ENCODE results near the gene CDC45.

The CDC45 gene

DNA sequence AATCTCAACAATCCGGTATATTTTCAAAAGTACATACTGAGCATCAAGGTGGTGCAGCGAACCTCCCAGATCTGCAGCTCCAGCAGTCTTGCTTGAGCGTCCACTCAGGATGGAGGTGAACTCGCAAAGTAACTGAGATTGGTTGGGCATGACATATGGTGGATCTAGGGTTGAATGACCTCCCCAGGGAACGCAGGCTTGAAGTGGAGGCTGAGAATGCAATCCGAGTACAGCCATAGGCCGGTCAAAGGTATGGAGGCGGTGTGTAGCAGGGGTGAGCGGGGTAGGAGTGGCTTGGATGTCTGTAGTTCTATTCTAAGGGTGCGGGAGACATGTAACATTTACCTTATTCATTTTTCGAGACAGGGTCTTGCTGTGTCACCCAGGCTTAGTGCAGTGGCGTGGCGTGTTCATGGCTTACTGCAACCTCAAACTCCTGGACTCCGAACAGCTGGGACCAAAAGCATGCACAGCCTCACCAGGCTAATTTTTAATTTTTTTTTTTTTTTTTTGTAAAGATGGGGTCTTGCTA lies 31.6 kb upstream of the CDC45 start:
- peak; percentile 44 for DNase-seq

DNA sequence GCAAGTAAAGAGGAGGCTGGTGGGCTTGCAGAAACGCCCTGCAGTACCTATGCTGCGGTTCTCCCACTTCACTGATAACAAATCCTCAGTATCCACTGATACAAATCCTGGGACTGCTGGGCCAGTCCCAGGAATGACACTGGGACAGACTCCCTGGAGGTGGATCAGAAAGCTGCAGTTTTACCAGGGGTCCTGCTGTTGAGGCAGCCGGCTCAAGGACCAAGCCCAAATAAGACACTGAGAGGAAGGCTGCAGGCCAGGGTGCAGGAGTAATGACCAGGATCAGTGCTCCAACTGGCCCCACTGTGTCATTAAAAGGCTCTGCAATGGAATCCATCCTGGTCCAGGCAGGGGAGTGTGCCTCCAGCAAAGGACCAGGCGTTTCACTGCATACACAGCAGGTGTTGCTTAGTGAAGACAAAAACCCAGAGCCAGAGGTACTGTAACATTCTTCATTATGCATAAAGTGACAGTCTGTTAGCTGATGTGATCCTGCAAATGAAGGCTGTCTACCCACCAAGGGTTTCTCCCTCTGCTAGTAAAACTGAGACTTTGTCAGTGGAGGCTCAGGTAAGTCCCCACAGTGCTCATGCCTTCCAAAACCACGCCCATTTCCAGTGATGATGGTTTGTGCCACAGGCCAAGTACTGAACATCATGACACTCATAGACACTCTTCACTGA lies 30.8 kb upstream of the CDC45 start:
- no peak for DNase-seq

DNA sequence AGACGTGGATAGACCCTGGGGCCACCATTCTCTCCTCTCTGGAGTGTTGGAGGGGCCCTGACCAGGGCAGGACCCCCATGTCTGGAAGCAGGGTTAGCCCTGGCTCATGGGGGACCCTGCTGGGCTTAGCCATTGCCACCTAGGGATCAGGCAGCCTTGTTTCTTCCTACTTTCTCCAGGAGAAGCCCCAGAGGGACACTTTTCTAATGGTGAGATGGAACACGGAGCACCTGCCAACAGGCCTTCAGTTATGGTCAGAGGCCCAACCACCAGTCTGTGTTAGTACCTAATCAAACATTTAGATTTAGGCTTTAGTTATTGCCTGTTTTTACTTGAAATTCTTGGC lies 30.3 kb upstream of the CDC45 start:
- no peak for DNase-seq

DNA sequence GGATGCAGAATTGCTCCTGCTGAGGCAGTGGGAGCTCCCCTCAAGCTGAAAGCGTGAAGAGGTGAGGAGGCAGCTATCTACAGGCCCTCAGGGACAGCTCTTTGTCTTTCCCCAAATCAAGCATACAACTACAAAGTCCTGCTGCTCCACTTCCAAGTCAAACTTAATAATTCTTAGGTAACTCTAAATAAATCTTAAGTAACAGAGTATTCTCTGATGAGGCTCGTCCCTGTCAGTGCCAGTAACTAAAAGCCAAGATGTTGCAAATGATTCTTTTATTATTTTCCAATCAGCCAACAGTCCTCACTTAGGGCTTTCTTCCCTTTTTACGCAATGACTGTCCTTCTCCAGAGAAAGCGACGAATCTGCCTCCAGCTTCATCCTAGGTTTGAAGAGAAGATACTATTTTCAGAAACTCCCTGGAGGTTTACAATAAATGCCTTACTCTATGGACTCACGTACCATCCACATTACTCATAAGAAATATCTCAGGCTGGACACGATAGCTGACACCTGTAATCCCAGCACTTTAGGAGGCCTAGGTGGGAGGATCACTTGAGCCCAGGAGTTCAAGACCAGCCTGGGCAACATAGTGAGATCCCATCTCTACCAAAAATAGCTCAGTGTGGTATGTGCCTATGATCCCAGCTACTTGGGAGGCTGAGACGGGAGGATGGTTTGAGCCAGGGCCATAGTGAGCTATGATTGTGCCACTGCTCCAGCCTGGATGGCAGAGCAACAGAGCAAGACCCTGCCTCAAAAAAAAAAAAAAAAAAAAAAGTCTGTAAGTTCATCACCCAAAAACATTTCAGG lies 29.2 kb upstream of the CDC45 start:
- DNase-seq: no peak

DNA sequence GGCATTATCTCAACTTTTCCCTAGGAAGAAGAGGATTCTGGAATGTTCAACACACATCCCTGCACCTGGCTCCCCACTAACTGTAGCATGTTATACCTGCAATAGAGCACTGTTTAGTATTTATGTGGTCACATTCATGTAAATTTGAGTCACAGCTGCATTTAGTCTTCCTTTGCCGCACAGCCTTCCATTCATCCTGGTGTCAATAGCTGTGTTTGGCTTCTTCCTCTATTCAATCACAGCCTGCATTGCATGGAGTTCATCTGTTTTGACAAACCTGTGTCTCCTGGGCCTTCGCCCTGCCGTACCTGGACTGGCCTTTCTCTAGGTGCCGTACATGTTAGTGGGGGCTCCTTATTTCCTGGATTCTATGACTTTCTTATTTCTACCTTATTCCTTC lies 28.1 kb upstream of the CDC45 start:
- DNase-seq: no peak

DNA sequence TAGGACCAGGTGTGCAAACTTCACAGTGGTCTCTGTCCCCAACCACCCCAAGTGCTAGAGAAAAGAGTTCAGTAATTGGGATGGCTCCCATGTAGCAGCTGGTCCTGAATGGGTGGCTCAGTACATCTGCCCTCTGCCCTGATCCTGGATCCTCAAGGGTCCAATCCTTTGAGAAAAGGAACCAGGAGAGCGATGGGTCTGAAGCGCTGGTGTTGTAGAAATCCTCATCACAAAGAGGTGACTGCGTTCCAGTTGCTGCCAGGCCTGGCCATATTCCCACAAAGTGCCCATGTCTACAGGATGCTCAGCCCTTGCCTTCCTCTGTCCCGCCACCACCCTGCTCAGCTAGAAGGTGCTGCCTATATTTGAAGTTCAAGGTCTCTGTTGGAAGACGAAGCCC lies 26.0 kb upstream of the CDC45 start:
- no peak for DNase-seq

DNA sequence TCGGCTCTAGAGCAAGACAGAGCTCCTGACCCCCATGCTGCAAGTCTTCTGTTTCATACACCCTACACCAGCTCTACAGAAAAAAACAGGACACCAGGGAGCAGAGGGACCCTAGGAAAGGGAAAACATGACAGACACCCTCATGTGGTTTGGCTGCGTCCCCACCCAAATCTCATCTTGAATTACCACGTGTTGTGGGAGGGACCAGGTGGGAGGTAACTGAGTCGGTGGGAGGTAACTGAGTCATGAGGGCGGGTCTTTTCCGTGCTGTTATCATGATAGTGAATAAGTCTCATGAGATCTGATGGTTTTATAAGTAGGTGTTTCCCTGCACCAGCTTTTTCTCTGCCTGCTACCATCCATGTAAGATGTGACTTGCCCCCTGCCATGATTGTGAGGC lies 25.6 kb upstream of the CDC45 start:
- no peak for DNase-seq

DNA sequence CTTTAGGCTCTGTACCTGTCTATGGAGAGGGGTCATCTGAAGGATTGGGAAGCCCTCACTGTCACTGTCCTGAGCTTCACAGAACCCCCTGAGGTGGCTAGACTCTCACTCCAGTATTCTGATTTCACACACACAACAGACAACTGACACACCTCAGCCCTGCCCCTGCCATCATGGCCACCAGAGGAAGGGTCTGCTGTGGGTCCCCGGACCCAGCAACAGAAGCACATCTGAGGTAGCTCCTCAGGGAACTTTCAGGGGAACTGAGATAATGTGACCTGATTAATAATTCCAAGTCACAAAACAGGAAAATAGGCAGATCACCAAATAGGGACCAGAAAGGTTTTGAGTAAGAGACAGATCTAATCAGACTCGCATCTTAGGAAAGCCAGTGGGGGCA lies 24.7 kb upstream of the CDC45 start:
- DNase-seq: no peak

DNA sequence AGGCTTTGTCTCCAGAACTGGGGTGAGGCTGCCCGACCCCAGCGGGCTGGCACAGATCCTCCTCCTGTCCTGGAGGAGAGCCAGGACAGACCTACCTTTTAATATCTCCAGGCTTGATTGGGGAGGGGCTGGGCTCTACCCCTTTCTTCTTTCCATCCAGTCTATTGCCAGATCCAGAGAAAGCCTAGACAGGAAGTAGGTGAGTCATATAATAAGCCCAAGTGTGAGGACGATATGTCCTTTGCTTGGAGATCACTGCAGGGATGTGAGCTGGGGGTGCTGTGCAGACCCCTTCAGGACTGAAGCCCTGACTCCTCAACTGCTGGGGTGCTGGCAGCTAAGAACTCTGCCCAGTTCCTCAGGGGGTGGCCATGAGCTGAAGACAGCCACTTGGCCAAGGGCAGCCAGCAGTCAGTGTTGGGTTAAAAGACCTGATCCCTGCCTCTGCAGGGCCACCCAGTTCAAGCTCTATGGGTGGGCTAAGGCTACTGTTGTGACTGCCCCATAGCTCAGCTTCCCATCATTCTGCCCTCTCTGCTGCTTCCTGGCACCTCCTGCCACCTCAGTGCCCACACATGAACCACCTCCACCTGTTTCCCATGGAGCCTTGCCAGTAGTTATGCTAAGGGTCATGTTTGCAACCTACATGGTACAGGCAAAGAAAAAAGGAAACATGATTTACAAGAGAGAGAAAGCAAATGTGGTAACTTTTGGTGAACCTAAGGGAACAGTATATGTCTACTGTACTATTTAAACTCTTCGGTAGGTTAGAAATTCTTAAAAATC lies 23.9 kb upstream of the CDC45 start:
- DNase-seq: no peak

DNA sequence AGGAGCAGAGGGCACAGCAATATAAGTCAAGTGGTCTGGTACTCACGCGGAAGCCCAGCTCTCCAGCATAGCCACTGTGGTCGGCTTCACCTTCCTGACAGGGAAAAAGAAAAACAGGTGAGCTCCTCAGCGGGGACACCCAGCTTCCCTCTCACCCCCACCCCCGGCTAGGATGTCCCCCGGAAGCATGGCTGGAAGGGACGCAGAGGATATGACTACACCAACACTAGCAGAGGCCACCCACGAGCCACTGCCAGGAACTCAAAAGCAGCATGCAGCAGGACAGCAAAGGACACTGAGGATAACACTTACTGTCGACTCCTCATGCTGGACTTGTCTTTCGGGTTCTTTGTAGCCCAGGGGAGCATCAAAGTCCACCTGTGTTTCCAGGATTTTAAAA lies 23.2 kb upstream of the CDC45 start:
- no peak for DNase-seq

DNA sequence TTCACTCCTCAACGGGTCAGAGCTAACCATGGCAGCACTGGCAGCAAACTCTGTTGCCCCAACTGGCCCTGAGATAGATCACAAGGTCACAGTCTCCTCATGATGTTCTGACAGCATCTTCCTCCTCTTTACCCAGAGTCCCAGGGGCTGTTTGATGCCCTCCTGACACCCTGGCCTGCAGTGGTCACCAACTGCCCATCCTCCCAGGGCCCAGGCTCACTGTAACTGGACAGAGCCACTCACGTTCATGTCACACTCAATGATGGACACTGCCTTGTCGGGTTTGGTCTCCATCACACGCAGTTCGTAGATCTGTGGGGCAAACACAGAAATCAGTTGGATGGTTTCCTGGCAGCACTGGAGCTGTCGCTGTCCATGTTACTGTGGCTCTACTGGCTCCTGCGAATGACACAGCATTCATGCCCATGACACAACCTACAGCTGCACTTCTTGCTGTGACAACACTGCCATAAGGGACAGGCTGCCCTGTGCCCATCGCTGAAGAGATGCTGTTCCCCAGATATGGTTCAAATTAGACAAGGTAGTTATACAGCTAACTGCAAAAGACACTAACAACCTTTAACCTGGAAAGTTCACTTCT lies 21.8 kb upstream of the CDC45 start:
- DNase-seq: no peak

DNA sequence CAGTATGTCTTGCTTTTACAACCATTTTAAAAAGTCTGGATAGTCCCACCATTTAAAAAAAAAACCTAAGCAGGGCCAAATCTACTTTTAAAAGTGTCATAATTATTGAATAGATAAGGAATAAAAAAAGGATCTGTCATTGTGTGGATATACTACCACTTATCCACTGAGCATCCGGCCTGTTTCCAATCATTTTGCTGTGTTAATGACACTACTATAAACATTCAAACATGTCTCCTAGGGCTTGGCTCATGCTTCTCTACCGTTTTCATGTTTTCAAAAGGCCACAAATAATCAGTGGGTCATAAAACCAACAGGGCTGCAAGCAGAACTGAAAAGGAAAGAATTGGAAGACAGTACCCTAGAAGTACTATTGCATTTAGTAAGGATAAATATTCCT lies 19.7 kb upstream of the CDC45 start:
- DNase-seq: no peak

DNA sequence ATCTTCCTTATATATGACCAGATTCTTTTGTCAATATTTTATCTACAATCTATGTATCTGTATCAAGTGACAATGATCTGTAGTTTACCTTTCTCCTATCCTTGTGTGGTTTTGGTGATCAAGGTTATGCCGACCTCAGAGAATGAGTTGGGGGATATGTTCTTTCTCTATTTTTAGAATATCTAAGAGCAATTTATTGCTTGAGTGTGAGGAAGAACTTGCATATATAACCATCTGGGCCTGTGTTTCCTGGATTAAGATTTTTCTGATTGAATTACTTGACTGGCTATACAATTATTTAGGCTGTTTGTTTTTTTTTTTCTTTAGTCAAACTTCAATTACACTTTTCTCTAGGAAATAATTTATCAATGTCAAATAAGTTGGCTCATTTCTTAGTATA lies 18.2 kb upstream of the CDC45 start:
- DNase-seq: no peak

DNA sequence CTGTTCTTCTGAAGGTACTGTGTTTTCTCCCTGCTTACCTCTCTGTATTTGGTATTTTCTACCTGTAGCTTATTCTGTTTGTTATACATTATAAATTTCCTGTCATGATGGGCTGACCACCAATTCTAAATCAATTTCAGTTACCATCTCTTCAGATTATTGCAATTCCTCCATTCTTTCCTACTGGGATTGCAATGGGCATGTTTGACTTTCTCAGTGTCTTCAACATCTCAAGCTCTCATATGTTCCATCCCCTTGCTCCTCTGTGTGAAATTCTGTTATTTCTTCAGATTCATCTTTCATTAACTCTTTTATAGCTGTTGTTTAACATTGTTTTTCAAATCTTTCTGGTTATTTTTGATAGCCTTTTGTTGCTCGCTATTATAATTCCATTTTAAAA lies 16.7 kb upstream of the CDC45 start:
- DNase-seq: no peak

DNA sequence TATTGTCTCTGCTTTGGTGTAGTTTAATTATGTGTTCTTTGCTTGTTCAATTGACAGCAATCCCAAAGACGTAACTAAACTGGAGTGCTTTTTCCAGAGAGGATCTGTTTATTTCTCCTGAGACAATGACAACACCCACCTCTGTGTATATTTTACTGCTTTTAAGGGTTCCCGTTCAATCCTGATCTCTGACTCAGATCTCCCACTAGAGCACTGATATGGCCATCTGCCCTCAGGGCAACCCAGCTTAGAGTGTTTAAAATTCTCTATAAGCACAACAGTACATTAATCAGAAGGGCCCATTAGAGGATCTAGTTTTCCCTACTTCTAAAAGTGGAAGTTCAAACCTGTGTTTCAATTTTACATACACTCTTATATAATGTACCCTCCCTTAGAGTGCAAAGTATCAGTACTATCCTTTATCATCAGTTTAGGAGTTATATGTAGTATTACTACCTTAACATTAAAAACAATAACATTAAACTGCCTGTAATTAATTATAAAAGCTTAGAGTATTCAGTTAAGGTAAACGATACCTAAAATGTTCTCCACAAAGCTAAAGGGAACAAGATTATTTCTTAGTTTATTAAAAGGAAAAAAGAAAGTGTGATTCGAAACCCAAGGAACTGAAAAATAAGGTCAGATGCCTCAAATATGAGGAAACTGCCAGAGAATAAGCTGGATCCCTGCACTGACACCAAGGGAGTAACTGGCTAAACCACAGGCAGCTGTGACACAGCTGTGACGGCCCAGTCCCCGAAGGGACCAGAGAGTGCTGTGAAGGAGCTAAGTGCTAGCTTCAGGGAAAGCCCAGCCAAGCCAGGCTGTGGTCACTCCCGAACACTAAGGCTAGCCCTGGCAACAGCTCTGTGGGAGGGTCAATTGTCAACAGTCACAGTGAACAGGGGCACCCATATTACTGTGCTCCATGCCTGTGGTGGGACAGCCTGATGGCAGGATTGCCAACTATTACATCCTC lies 15.9 kb upstream of the CDC45 start:
- DNase-seq: no peak

DNA sequence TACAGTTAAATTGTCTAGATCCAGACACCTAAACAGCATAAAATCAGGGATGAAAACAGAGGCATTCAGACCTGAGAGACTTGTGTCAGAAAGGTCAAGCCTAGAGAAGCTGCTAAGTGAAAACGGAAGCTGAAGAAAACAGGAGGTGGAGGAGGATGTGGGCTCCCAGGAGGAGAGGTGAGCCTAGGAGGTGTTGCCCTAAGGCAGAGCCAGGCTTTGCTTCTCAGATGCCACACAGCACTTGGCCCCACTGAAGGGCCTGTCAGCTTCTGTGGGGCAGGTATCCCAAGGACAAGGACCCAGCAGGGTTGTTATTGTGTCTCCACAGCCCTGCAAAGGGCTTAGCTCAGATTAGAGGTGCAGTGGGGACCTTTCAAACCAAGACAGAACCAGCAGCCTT lies 15.2 kb upstream of the CDC45 start:
- DNase-seq: no peak

DNA sequence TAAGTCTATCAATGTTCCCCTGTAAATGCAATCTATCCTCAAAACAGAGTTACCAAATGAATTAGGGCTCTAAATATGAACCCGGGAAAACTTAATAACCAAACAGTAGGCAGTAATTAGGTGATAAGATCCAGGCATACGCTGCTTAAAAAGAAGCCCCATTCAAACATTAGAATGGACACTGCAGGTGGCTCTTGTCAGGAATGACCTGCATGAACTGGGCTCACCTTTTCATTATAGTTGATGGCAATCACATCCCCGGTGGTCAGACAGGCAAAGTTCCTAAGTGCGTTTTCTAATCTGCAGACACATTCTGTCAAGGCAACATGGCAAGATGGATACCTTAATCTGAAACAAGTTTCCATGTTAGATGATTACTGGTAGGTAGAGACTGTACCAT lies 14.7 kb upstream of the CDC45 start:
- DNase-seq: no peak

DNA sequence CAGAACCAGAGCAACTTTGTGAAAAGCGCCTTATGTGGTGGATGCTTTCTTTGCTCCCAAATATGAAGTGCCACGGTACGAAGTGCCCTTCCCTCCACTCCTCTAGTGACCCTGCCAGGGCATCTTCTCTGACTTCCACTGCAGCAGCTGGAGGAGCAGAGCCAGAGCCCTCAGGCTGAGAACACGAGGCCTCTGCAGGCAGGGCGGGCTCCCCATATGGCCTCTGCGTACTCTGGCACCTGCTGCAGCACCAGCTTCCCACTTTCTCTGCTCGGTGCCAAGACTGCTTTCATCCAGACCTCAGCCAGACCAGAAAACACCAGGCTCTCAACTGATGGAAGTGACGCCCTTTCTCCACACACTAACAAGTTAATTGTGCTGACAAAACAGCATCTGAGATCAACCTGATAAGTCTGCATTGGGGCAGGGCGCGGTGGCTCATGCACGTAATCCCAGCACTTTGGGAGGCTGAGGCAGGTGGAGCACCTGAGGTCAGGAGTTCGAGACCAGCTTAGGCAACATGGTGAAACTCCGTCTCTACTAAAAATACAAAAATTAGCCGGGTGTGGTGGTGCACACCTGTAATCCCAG lies 13.5 kb upstream of the CDC45 start:
- no peak for DNase-seq

DNA sequence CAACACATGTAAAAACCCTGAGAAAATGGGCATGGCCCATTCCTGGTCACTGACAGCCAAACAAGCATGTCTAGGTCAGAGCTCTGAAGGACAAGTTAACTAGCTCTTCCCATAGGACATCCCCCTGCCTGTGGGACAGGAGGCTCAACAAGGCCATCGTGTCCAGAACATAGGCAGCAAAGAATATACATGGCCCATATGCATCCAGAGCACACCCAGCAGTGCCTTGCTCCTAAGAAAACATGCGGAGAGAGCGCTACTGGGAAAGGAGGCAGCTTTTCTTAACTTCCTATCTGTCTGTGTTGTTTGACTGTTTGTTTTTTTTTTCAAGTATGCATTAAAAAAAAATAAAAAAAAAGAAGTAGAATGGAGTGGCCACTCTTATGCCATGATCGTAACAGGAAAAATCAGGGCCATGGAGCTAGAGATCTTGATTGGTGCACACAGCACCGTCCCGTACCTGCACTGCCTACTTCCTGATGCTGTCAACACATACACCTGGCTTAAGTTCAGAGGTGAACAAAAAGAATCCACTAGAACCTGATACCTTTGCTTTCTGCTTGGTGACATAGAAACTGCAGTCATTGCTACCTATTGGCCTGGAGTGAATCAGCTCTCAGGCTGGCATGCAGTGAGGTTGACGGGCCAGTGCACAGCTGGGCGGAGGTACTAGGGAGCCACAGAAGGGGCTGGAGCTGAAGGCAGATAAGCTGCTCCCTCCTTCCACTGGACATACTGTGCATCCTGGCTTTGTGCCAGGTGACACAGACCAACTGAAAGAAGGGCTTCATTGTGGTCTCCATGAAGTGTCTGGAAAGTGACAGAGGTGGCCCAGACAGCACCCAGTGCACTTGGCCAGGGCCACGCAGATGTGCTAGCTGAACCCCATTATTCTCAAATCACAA lies 12.6 kb upstream of the CDC45 start:
- DNase-seq: no peak

DNA sequence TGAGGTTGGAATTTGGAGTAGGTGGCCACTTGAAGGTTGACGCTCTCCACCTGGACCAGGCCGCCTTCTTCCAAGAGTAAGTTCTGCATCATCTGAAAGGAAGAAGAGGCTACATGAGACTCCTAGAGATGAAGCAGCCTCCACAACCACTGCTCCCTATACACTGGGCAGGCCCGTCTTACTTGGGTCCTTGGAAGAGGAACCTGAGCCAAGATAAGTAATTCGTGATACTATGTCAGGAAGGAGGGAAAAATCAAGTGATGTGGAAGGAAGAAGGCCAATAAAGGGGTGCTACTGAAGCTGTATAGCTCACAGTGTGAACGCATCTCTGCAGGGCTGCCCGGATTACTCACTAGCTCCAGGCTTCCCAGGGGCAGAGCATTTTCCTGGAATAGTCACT lies 11.8 kb upstream of the CDC45 start:
- no peak for DNase-seq

DNA sequence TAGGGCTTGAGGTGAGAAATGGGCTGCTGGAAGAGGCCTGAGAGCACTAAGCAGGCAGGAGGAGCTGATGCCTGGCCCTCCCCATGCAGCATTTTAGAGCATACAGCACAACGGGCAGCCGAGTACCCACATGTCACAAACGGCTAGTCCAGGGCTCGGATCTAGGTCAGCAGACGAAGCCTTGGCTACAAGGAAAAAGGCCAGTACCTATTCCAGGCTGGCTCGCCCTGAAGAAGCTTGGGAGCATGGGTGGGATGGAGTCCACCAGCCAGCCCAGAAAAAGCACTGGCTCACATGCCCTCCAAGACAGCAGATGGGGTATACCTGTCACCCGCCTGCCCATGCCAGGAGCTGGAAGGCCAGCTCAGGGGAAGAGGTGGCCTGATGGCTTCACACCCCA lies 10.3 kb upstream of the CDC45 start:
- DNase-seq: no peak

Data from CD4-positive, alpha-beta T cell treated with Interleukin-15 for 1 hour (primary cell).